Upper lobe of right lung (tissue), 1 donor: ENCODE measurements around the gene CAPZB. TPM values are rescaled to one million over a fixed set of nuclear protein-coding genes. Genes with fewer than 3 reads are reported as not detected.
"Not testable (repeated sequence)": the region's sequence is repeated elsewhere in the genome, so short reads cannot be mapped to it uniquely, and the experiment has no call there.

Experiments used
- ATAC-seq: fragments of 200-7000 bp; cut with Tn5 transposase; one replicate; pipeline ENCODE4 v1.9.1; 2020; ENCODE audit warnings: mild to moderate bottlenecking, moderate library complexity
- DNase-seq: peaks from one replicate; pipeline ENCODE4 v3.0.0-alpha.2; 2020
- H3K27ac ChIP-seq: fragments of 200-600 bp; one replicate; pipeline ENCODE4 v1.8.0; 2022
- H3K27me3 ChIP-seq: fragments of 200-600 bp; one replicate; pipeline ENCODE4 v1.8.0; 2022; ENCODE audit warnings: mild to moderate bottlenecking
- H3K36me3 ChIP-seq: fragments of 200-600 bp; one replicate; pipeline ENCODE4 v1.8.0; 2022
- H3K4me1 ChIP-seq: fragments of 200-600 bp; one replicate; pipeline ENCODE4 v1.8.0; 2022
- H3K4me3 ChIP-seq: fragments of 200-600 bp; one replicate; pipeline ENCODE4 v1.8.0; 2022; ENCODE audit warnings: mild to moderate bottlenecking
- H3K9me3 ChIP-seq: fragments of 200-600 bp; one replicate; pipeline ENCODE4 v1.8.0; 2022
- intact Hi-C: fragments of 100-400 bp; cut with DNase I; formaldehyde crosslinking; loops from one replicate; pipeline ENCODE4 v1.11.0; 2022
- total RNA-seq: library from RNA; stranded (reverse); fragmentation: NEBNext Ultra II Directional; extraction: Animal tissue kit (Norgen Biotek cat#: 25700); gene quantifications from one replicate; pipeline ENCODE4 v1.2.1, GENCODE V29; 2021
- TF ChIP-seq, protein P1 (sequence below): fragments of 200-600 bp; IDR thresholded peaks from one replicate; pipeline ENCODE4 v1.8.0; 2022; ENCODE audit warnings: antibody characterized with exemption
- donor health status: DM: no; HTN: yes; CAD: no; lungs with severe emphysema.

The CAPZB gene
- total RNA-seq, 1 donor from 2014 or later = 237 TPM

DNA sequence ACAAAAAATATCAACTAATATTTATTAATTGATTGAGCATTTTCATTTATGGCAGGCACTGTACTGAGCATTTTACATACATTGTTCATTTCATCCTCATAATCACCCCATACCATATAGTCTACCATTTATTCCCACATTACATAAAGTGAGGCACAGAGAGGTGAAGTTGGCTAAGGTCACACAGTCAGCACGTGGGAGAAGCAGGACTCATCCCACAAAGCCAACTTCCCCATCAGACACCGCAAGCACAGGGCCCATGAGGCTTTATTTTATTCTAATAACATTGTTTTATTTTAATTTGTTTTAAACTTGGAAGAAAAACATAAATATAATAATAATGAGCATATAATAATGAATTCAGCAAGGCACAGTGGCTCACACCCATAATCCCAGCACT, 43.1 kb upstream of the CAPZB start:
- H3K4me1 ChIP-seq = no peaks in the 10 kb centered on the region
- no peaks in the 10 kb centered on the region for H3K9me3 ChIP-seq
- ATAC-seq (peak; percentile 58), DNase-seq (no peak)
- no peaks in the 10 kb centered on the region for H3K36me3 ChIP-seq
- TF ChIP-seq, protein P1, sequence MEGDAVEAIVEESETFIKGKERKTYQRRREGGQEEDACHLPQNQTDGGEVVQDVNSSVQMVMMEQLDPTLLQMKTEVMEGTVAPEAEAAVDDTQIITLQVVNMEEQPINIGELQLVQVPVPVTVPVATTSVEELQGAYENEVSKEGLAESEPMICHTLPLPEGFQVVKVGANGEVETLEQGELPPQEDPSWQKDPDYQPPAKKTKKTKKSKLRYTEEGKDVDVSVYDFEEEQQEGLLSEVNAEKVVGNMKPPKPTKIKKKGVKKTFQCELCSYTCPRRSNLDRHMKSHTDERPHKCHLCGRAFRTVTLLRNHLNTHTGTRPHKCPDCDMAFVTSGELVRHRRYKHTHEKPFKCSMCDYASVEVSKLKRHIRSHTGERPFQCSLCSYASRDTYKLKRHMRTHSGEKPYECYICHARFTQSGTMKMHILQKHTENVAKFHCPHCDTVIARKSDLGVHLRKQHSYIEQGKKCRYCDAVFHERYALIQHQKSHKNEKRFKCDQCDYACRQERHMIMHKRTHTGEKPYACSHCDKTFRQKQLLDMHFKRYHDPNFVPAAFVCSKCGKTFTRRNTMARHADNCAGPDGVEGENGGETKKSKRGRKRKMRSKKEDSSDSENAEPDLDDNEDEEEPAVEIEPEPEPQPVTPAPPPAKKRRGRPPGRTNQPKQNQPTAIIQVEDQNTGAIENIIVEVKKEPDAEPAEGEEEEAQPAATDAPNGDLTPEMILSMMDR = no peak
- no peak overlapping the region for H3K27ac ChIP-seq
- intact Hi-C loops = no loop called here
- no peaks in the 10 kb centered on the region for H3K27me3 ChIP-seq
- H3K4me3 ChIP-seq = no peak overlapping the region

GRCh38 chr1:19525607-19526545, 40.5 kb upstream of the CAPZB start:
- Histone ChIP-seq H3K27me3 (no peaks in the 10 kb centered on the region), H3K9me3 (no peaks in the 10 kb centered on the region), H3K27ac (no peak overlapping the region), H3K36me3 (no peaks in the 10 kb centered on the region), H3K4me3 (no peak overlapping the region), H3K4me1 (no peaks in the 10 kb centered on the region)
- intact Hi-C loops = no loop called here
- TF ChIP-seq, protein P1 = no peak
- no peak for DNase-seq
- no peak for ATAC-seq

GRCh38 chr1:19524791-19525190, 39.5 kb upstream of the CAPZB start:
- TF ChIP-seq, protein P1 = no peak
- Histone ChIP-seq H3K4me1 (no peaks in the 10 kb centered on the region), H3K27me3 (no peaks in the 10 kb centered on the region), H3K9me3 (no peaks in the 10 kb centered on the region), H3K36me3 (no peaks in the 10 kb centered on the region), H3K27ac (no peak overlapping the region), H3K4me3 (no peak overlapping the region)
- ATAC-seq = no peak
- intact Hi-C loops = no loop called here
- no peak for DNase-seq

GRCh38 chr1:19522570-19522969, 37.2 kb upstream of the CAPZB start:
- ATAC-seq, intact Hi-C loops, H3K27me3 ChIP-seq: not testable (repeated sequence)

GRCh38 chr1:19521411-19521810, 36.1 kb upstream of the CAPZB start:
- no peak overlapping the region for H3K4me3 ChIP-seq
- no peaks in the 10 kb centered on the region for H3K4me1 ChIP-seq
- no peak for DNase-seq
- H3K36me3 ChIP-seq = no peaks in the 10 kb centered on the region
- no peak overlapping the region for H3K27ac ChIP-seq
- intact Hi-C loops = no loop called here
- no peaks in the 10 kb centered on the region for H3K9me3 ChIP-seq
- ATAC-seq = no peak
- no peaks in the 10 kb centered on the region for H3K27me3 ChIP-seq
- TF ChIP-seq, protein P1 = no peak

More at GRCh38 chr1:19522570-19522969, 37.2 kb upstream of the CAPZB start:
- not testable (repeated sequence) for H3K9me3 ChIP-seq, H3K36me3 ChIP-seq, DNase-seq, H3K27ac ChIP-seq, H3K4me3 ChIP-seq, H3K4me1 ChIP-seq

GRCh38 chr1:19517017-19517416, 31.7 kb upstream of the CAPZB start:
- Histone ChIP-seq H3K4me1 (no peaks in the 10 kb centered on the region), H3K27me3 (no peaks in the 10 kb centered on the region), H3K4me3 (no peak overlapping the region), H3K9me3 (no peaks in the 10 kb centered on the region), H3K36me3 (no peaks in the 10 kb centered on the region), H3K27ac (no peak overlapping the region)
- TF ChIP-seq, protein P1 = no peak
- intact Hi-C loops = no loop called here
- ATAC-seq = peak; percentile 39
- DNase-seq = no peak
